GM19467 (cell line): ENCODE data around the gene ZKSCAN2.

ENCODE experiments used
- ATAC-seq: cut with Tn5 transposase; IDR thresholded peaks from one replicate; pipeline ENCODE4 v1.9.1; 2021; ENCODE audit warnings: mild to moderate bottlenecking, moderate library complexity; ENCODE audit not compliant: unreplicated experiment

Gene ZKSCAN2

DNA sequence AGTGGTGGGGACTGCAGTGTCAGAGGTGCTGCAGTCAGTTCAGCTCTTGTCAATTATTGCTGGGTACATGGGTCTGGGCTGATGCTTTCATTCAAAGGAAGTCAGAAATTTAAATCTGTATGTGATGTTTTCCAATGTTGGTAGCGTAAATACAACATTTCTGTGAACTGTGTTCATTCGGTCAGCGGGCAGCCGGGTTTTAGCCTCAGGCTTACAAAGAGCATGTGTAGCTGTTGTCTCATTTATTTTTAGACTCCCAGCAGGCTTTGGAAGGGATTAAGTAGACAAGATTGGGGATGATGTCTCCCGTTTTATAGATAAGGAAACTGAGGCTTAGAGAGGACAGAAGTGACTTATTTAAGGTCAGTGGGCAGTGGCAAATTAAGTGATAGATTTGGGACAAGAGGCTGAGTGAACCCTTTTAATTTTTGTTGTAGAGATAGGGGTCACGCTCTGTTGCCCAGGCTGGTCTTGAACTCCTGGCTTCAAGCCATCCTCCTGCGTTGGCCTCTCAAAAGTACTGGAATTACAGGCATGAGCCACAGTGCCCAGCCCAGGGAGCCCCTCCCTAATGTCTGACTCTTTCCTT lies 32.8 kb downstream of the ZKSCAN2 start:
- no peak for ATAC-seq

GRCh38 chr16:25223964-25224363 lies 33.7 kb downstream of the ZKSCAN2 start:
- ATAC-seq, result no peak

GRCh38 chr16:25222959-25223358 lies 34.7 kb downstream of the ZKSCAN2 start:
- ATAC-seq, result no peak

GRCh38 chr16:25219070-25219737 lies 38.4 kb downstream of the ZKSCAN2 start:
- ATAC-seq, result no peak

GRCh38 chr16:25217921-25218320 lies 39.7 kb downstream of the ZKSCAN2 start:
- ATAC-seq, result no peak

DNA sequence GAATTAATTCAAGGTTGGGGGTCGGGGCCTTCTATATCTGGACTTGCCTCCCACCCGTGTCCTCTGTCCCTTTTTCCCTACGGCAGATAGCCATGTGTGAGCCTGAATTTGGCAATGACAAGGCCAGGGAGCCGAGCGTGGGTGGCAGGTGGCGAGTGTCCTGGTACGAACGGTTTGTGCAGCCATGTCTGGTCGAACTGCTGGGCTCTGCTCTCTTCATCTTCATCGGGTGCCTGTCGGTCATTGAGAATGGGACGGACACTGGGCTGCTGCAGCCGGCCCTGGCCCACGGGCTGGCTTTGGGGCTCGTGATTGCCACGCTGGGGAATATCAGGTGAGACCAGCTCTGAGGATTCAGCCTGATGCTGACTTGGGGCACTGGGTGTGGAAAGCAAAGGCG lies 40.5 kb downstream of the ZKSCAN2 start:
- no peak for ATAC-seq

DNA sequence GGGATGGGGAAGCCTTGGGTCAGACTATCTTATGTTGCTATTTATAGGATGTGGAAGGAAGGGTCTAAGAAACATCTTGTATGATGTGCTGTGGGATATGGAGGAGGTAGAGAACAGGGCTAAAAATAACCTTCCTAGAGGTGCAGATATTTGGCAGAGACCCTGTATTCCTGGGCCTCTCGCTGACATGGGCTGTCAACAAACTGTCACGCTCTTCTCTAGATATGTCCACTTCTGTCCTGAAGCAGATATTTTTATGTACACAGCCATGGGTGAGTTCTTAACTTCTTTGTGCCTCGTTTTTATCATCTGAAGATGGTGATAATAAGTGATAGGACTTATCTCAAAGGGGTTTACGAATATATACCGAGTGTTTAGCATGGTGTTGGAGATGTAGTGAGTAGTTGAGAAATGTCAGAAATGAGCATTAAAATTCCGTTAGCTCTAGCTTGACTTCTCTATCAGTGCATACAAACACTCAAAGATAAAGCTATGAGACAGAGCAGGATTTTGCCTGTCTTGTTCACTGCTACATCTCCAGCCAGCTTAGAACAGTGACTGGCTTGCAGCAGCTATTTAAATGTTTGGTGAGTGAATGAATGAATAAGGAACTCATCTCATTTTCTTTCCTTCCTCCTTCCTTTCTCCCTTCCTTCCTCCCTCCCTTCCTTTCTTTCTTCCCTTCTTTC lies 43.8 kb downstream of the ZKSCAN2 start:
- ATAC-seq, result no peak

DNA sequence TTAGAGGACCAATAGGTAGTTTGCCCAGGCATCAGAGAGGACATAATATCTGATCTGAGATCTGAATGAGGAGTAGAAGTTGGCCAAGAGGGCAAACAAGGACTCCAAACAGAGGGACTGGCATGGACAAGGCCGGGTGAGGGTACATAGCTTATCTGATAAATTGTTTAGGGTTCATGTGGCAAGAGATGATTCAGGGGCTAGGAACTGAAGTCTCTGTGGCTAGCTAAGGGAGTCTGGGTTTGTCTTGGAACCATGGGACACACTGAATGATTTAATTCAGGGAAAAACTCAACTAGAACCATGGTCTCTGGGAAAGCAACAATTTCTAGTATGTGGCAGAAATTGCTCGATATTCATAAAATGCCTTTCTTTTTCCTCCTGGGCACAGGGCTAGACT lies 45.0 kb downstream of the ZKSCAN2 start:
- ATAC-seq, result no peak

DNA sequence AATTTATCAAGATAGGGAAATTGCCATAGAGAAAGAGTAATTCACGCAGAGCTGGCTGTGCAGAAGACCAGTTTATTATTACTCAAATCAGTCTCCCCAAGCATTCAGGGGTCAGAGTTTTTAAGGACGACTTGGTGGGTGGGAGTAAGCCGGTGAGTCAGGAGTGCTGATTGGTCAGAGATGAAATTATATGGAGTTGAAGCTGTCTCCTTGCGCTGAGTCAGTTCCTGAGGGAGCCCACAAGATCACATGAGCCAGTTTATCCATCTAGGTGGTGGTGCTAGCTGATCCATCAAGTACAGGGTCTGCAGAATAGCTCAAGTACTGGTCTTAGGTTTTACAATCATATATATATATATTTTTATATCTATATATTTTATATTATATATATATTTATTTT lies 46.9 kb downstream of the ZKSCAN2 start:
- no peak for ATAC-seq

DNA sequence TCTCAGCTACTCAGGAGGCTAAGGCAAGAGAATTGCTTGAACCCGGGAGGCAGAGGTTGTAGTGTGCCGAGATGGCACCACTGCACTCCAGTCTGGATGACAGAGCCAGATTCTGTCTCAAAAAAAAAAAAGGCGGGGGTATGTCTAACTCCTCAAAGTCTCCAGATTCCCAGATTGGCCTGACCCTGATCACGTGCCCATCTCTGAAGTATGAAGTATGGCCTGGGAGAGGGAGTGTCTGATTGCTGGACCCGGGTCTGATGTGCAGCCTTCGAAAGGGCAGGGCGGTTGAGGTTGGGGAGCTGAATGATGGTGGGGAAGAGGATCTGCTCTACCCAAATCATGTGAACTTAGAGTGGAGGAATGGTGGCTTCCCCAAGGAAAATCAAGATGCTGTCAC lies 58.2 kb downstream of the ZKSCAN2 start:
- no peak for ATAC-seq

DNA sequence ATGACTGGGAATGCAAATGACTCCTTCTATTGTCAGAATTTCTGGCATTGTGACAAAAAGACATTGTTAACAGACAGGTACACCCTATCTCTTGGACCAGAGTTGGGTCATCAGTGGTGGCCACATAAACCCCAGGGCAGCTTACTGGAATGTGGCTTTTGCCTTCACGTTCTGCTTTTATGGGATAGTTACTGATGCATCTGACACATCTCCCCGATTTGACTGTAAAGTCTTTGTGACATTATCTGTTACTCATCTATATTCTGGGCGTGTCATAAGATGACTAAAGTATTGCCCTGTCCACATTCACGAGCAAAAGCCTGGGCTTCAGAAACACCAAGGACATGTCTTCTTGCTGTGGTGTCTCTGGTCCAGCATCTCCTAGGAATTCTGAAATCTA lies 59.6 kb downstream of the ZKSCAN2 start:
- ATAC-seq, result no peak

DNA sequence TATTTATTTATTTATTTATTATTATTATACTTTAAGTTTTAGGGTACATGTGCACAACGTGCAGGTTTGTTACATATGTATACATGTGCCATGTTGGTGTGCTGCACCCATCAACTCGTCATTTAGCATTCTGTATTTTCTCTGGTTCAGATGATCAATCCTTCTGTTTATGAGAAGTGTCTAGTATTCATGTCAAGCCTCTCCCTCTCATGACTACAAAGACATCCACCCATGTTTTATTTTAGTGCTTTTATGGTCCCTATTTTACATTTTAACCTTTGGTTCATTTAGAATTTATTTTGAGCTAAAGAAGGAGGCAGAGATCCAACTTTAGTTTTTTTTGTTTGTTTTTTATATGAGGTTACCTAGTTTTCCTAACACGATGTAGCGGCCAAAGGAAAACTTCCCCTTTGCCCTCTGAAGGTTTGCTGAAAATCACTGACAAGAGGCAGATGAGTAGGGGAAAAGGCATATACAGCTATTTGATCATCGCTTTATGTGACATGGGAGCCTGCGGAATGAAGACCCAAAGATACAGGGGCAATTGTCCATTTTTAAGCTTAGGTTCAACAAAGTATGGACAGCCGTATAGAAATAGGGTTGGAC lies 63.3 kb downstream of the ZKSCAN2 start:
- no peak for ATAC-seq

GRCh38 chr16:25192096-25192495 lies 65.5 kb downstream of the ZKSCAN2 start:
- ATAC-seq, result no peak

DNA sequence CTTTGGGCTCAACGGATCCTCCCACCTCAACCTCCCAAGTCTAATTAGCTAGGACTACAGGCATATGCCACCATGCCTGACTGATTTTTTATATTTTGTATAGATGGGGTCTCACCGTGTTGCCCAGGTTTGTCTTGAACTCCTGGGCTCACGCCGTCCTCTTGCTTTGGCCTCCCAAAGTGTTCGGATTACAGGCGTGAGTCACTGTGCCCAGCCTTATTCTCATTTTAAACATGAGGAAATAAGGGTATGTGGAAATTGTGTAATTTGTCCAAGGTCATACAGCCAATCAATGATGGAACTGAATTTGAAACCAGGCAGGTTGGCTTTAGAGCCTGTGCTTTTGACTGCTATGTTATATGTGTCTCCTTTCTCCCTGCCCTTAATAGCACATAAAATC lies 68.3 kb downstream of the ZKSCAN2 start:
- no peak for ATAC-seq

DNA sequence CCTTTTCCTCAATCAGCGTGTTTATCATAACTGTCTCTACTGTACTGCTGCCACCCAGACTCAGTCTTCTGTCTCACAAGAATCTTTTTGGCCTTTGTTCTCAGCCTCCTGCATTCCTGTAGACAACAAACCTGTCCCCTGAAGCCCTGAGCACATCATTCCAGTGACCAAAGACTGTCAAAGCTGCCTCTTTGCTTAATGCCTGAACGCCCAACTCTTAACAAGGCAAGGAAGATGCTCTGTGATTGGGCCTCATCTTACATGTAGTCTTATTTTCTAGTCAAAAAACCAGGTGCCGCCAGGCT lies 70.2 kb downstream of the ZKSCAN2 start:
- ATAC-seq, result no peak
